Left lung (tissue), 10 donors: ENCODE results near the gene EPB41L4A. TPM values are rescaled to one million over a fixed set of nuclear protein-coding genes. Genes with fewer than 3 reads are reported as not detected.

Experiments
- ATAC-seq: fragments of 200-7000 bp; cut with Tn5 transposase; one replicate; pipeline ENCODE4 v1.9.1; 2020; ENCODE audit warnings: moderate library complexity
- DNase-seq, 4 donors: peaks; one replicate each; pipeline ENCODE4 v3.0.0-alpha.2; 2013 to 2020
- H3K27ac ChIP-seq, 2 donors: fragments of 200-600 bp; sonication (generic) in 1 of 2; one replicate each; pipeline versions ENCODE4 v1.5.0 to v1.8.0; 2020 to 2021
- H3K27me3 ChIP-seq, 2 donors: fragments of 200-600 bp; sonication (generic) in 1 of 2; one replicate each; pipeline versions ENCODE4 v1.5.0 to v1.8.0; 2020 to 2021
- H3K36me3 ChIP-seq, 2 donors: fragments of 200-600 bp; sonication (generic) in 1 of 2; one replicate each; pipeline versions ENCODE4 v1.5.0 to v1.8.0; 2020 to 2021
- H3K4me1 ChIP-seq, 2 donors: fragments of 200-600 bp; one replicate each; pipeline ENCODE4 v1.8.0; 2021
- H3K4me3 ChIP-seq, 2 donors: fragments of 200-600 bp; sonication (generic) in 1 of 2; one replicate each; pipeline versions ENCODE4 v1.5.0 to v1.8.0; 2020 to 2021; ENCODE audit warnings: mild to moderate bottlenecking in 1 of 2
- H3K9me3 ChIP-seq, 2 donors: fragments of 200-600 bp; sonication (generic) in 1 of 2; one replicate each; pipeline versions ENCODE4 v1.5.0 to v1.8.0; 2020 to 2021
- intact Hi-C, 2 donors: fragments of 100-400 bp; cut with DNase I; formaldehyde crosslinking; loops; one replicate each; pipeline versions ENCODE4 v1.11.2 to v1.14.2; 2022
- polyA plus RNA-seq, 6 donors: library from polyadenylated mRNA; unstranded; fragments of 120-200 nt; gene quantifications; one replicate each; pipeline ENCODE4 v1.2.1, GENCODE V29; 2013; ENCODE audit not compliant: insufficient read length in 6 of 6
- total RNA-seq, 2 donors: library from RNA; stranded (reverse); fragmentation: NEBNext Ultra II Directional; extraction: Animal tissue kit (Norgen Biotek cat#: 25700); gene quantifications; one replicate each; pipeline ENCODE4 v1.2.1, GENCODE V29; 2021
- TF ChIP-seq, protein P1 (sequence below), 2 donors: fragments of 200-600 bp; sonication (generic) in 1 of 2; IDR thresholded peaks; one replicate each; pipeline versions ENCODE4 v1.5.0 to v1.8.0; 2021; ENCODE audit warnings: antibody characterized with exemption in 2 of 2
- donor health status: DM: no; HTN: yes; CAD: no.
- donor health status: DM: no; HTN: no; CAD: no.

EPB41L4A gene
- total and polyA plus RNA-seq, 8 donors, result 13.6 to 31.3 (median 17.6) TPM

DNA sequence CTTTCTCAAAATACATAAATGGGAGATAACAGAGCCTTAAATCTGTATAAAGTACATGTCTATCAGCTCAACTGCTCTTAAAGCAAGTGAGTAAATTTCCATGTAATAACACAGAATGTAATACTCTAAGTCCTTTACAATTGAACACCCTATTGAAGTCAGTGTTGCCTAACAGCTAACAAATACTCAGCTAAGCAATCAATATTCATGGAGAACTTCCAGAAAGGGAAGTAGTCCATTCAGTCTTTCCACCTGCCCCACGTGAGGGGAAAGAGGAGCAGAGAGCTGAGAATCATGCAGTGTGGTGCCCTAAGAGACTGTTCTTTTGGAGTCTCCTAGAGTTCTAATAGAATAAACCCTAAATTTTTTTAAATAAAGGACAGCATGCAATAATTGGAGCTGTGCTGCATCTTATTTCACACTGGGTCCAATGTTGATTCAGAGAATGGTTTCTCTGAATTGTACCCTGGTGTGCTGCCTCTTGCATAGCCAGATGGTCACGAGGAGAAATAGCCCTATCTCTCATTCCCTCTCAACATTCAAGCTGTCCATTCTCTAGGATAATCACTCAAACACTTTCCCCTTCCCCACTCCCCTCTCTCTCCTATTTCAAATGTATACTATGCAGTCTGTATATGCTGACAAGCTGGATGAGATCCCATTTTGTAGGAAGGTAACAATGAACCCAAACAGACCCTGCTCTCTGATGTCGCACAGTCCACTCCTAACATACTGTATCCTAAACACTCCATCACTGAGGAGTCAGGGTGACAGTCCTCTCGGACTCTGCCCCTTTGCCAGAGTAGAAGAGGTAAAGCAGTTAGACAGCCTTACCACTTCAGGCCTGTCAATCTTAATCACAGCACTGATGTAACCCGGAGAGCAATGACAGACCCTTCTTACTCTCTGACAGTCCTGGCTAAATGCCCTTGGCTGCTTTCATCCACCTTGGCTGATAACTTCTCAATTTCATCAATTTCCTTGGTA lies 134.8 kb downstream of the EPB41L4A start:
- TF ChIP-seq, protein P1, sequence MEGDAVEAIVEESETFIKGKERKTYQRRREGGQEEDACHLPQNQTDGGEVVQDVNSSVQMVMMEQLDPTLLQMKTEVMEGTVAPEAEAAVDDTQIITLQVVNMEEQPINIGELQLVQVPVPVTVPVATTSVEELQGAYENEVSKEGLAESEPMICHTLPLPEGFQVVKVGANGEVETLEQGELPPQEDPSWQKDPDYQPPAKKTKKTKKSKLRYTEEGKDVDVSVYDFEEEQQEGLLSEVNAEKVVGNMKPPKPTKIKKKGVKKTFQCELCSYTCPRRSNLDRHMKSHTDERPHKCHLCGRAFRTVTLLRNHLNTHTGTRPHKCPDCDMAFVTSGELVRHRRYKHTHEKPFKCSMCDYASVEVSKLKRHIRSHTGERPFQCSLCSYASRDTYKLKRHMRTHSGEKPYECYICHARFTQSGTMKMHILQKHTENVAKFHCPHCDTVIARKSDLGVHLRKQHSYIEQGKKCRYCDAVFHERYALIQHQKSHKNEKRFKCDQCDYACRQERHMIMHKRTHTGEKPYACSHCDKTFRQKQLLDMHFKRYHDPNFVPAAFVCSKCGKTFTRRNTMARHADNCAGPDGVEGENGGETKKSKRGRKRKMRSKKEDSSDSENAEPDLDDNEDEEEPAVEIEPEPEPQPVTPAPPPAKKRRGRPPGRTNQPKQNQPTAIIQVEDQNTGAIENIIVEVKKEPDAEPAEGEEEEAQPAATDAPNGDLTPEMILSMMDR (IDR thresholded peaks at IDR 0.05), result no peak
- DNase-seq (no peak), ATAC-seq (no peak)
- Histone ChIP-seq H3K4me1 (no peaks in the 10 kb centered on the region), H3K27me3 (no peaks in the 10 kb centered on the region), H3K4me3 (no peak overlapping the region), H3K27ac (no peak overlapping the region), H3K36me3 (no peaks in the 10 kb centered on the region), H3K9me3 (no peaks in the 10 kb centered on the region)
- intact Hi-C loops, result no loop called here

- DNase-seq, result no peak
- H3K4me3 ChIP-seq, result no peak overlapping the region
- no peaks in the 10 kb centered on the region for H3K36me3 ChIP-seq
- intact Hi-C loops, result no loop called here
- no peak for ATAC-seq
- no peaks in the 10 kb centered on the region for H3K4me1 ChIP-seq
- no peak overlapping the region for H3K27ac ChIP-seq
- H3K9me3 ChIP-seq, result no peaks in the 10 kb centered on the region
- TF ChIP-seq, protein P1 (IDR thresholded peaks at IDR 0.05), result no peak
- no peaks in the 10 kb centered on the region for H3K27me3 ChIP-seq
Observed at GRCh38 chr5:112283034-112283582, 136.0 kb downstream of the EPB41L4A start.

- no peak overlapping the region for H3K27ac ChIP-seq
- intact Hi-C loops, result no loop called here
- TF ChIP-seq, protein P1 (IDR thresholded peaks at IDR 0.05), result no peak
- H3K9me3 ChIP-seq, result no peaks in the 10 kb centered on the region
- no peaks in the 10 kb centered on the region for H3K36me3 ChIP-seq
- H3K4me1 ChIP-seq, result no peaks in the 10 kb centered on the region
- H3K4me3 ChIP-seq, result no peak overlapping the region
- no peaks in the 10 kb centered on the region for H3K27me3 ChIP-seq
- ATAC-seq, result no peak
- DNase-seq, result no peak
Observed at GRCh38 chr5:112279082-112279481, 140.0 kb downstream of the EPB41L4A start.

- Histone ChIP-seq H3K9me3 (no peaks in the 10 kb centered on the region), H3K27me3 (no peaks in the 10 kb centered on the region), H3K36me3 (no peaks in the 10 kb centered on the region), H3K27ac (no peak overlapping the region), H3K4me3 (no peak overlapping the region), H3K4me1 (no peaks in the 10 kb centered on the region)
- DNase-seq, result no peak
- ATAC-seq, result no peak
- TF ChIP-seq, protein P1 (IDR thresholded peaks at IDR 0.05), result no peak
- intact Hi-C loops, result no loop called here
Observed at GRCh38 chr5:112276991-112277390, 142.1 kb downstream of the EPB41L4A start.

GRCh38 chr5:112275671-112276070 lies 143.4 kb downstream of the EPB41L4A start:
- H3K36me3 ChIP-seq, result no peaks in the 10 kb centered on the region
- no peaks in the 10 kb centered on the region for H3K9me3 ChIP-seq
- ATAC-seq (no peak), DNase-seq (no peak)
- H3K27ac ChIP-seq, result no peak overlapping the region
- TF ChIP-seq, protein P1 (IDR thresholded peaks at IDR 0.05), result no peak
- H3K27me3 ChIP-seq, result no peaks in the 10 kb centered on the region
- intact Hi-C loops, result no loop called here
- no peaks in the 10 kb centered on the region for H3K4me1 ChIP-seq
- H3K4me3 ChIP-seq, result no peak overlapping the region
